ENCODE measurements around the gene SNCAIP. TPM values are rescaled to one million over a fixed set of nuclear protein-coding genes. Genes with fewer than 3 reads are reported as not detected.

The SNCAIP gene
- total and polyA plus RNA-seq, 4 donors, result 3.6 to 14.7 (median 9.0) TPM

DNA sequence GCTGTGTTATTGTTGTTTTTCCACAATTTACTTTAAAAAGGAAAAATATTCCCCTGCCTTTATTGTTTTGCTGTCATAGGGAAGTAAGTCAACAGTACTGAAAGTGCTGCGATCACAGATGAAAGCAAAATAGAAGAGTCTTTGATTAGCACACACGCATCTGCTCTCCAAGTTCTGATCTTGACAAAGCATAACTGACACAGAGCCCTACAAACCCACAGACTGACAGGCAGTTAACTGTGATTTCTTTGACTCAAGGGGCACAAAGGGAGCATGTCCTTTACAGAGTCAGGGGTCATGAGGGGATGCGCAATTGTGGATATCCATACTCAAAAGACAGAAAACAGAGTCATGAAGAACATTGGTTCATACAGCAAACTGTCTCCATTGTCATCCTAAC lies 123.7 kb downstream of the SNCAIP start:
- Histone ChIP-seq H3K27me3 (ENCODE audit: control insufficient read depth in 1 of 2, insufficient read depth in 2 of 2, low read length in 1 of 2) (no peaks in the 10 kb centered on the region), H3K4me1 (ENCODE audit: control insufficient read depth in 1 of 2, insufficient read depth in 2 of 2, low read length in 2 of 2) (peaks cover 3 to 12% of the 10 kb centered on the region in 2 donors), H3K4me3 (ENCODE audit: low read length in 2 of 2) (no peak overlapping the region), H3K9me3 (ENCODE audit: control insufficient read depth, low read length) (no peaks in the 10 kb centered on the region), H3K27ac (ENCODE audit: low read depth in 1 of 2, low read length in 2 of 2) (no peak overlapping the region), H3K36me3 (ENCODE audit: control insufficient read depth in 1 of 2, insufficient read depth in 2 of 2, low read length in 1 of 2) (no peaks in the 10 kb centered on the region)
- DNase-seq (no peak), ATAC-seq (ENCODE audit: low FRiP score) (no peak)
- intact Hi-C loops (cut with DNase I), result loop anchor here in 1 of 2 donors (5.0 kb wide), 1 partner anchor 62 kb away; no protein-coding TSS in a partner anchor
- 69 to 77% methylated on average over 3 of the region's 3 CpGs for WGBS, 2 donors

DNA sequence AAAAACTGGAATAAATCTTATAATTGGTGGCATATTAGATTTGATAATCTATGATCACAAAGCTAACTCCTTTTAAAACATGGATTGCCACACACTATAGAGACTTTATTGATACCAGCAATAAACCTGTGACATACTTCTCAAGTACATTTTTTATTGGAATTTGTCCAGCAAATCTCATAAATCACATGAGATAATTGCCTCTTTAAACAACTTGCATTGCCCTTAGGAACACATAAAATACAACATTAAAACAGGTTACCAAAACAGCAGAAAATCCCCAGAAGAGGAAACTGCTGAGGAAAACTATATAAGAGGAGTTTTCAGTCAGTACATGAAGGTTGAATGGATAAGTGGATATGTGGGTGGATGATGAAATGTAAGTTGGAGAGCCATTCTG lies 124.6 kb downstream of the SNCAIP start:
- ATAC-seq (ENCODE audit: low FRiP score), result no peak
- H3K4me1 ChIP-seq (ENCODE audit: control insufficient read depth in 1 of 2, insufficient read depth in 2 of 2, low read length in 2 of 2), result peaks cover 3 to 12% of the 10 kb centered on the region in 2 donors
- no peak overlapping the region for H3K27ac ChIP-seq (ENCODE audit: low read depth in 1 of 2, low read length in 2 of 2)
- H3K4me3 ChIP-seq (ENCODE audit: low read length in 2 of 2), result no peak overlapping the region
- DNase-seq, result no peak
- no peaks in the 10 kb centered on the region for H3K9me3 ChIP-seq (ENCODE audit: control insufficient read depth, low read length)
- intact Hi-C loops (cut with DNase I), result loop anchor here in 1 of 2 donors (5.0 kb wide), 1 partner anchor 61 kb away; no protein-coding TSS in a partner anchor
- no peaks in the 10 kb centered on the region for H3K36me3 ChIP-seq (ENCODE audit: control insufficient read depth in 1 of 2, insufficient read depth in 2 of 2, low read length in 1 of 2)
- no peaks in the 10 kb centered on the region for H3K27me3 ChIP-seq (ENCODE audit: control insufficient read depth in 1 of 2, insufficient read depth in 2 of 2, low read length in 1 of 2)

DNA sequence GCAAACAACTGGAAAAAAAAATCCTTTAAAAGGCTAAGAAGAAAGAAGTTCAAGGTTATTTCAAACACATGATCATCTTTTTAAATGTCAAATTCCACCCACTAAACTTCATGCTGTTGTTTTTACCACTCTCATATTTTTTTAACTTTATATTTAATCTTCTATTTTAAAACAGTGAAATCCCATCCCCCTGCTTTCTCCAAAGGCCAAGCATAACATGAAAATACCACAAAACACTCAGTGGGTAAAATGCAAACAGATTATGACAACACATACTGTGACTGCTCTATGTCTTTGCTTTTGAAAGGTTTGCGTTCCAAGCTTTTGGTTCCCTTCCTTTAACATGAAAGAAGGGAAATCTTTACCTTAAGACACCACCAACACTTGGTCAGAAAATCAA lies 127.6 kb downstream of the SNCAIP start:
- peaks cover 3 to 12% of the 10 kb centered on the region in 2 donors for H3K4me1 ChIP-seq (ENCODE audit: control insufficient read depth in 1 of 2, insufficient read depth in 2 of 2, low read length in 2 of 2)
- ATAC-seq (ENCODE audit: low FRiP score) (no peak), DNase-seq (no peak)
- H3K9me3 ChIP-seq (ENCODE audit: control insufficient read depth, low read length), result no peaks in the 10 kb centered on the region
- H3K27me3 ChIP-seq (ENCODE audit: control insufficient read depth in 1 of 2, insufficient read depth in 2 of 2, low read length in 1 of 2), result no peaks in the 10 kb centered on the region
- 8 to 13% methylated on average over 1 of the region's 1 CpG for WGBS, 2 donors
- peaks cover 0 to 2% of the 10 kb centered on the region in 2 donors for H3K36me3 ChIP-seq (ENCODE audit: control insufficient read depth in 1 of 2, insufficient read depth in 2 of 2, low read length in 1 of 2)
- intact Hi-C loops (cut with DNase I), result loop anchor here in 1 of 2 donors (5.0 kb wide), 1 partner anchor 58 kb away; no protein-coding TSS in a partner anchor
- peak overlapping the region in 1 of 2 donors; percentile 49 for H3K27ac ChIP-seq (ENCODE audit: low read depth in 1 of 2, low read length in 2 of 2)
- H3K4me3 ChIP-seq (ENCODE audit: low read length in 2 of 2), result no peak overlapping the region

DNA sequence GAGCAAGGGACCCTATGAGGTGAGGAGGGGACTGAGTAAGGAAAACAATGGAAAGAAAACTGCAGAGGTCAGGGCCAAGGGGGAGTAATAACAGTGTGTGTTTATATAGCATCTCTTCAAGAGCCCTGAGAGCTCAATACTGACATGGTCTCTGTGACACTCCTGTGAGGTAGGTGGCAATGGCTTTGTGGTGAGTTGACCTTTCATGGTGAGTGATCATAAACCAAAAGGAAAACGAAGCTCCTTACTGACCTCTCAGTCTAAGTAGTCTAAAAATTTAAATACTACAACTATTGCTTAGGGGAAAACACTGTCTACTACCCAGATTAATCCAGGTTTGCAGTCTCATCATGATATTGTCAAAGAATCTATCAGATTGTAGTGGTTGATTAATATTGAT lies 130.9 kb downstream of the SNCAIP start:
- Histone ChIP-seq H3K4me1 (ENCODE audit: control insufficient read depth in 1 of 2, insufficient read depth in 2 of 2, low read length in 2 of 2) (peaks cover 1 to 3% of the 10 kb centered on the region in 2 donors), H3K27me3 (ENCODE audit: control insufficient read depth in 1 of 2, insufficient read depth in 2 of 2, low read length in 1 of 2) (no peaks in the 10 kb centered on the region), H3K27ac (ENCODE audit: low read depth in 1 of 2, low read length in 2 of 2) (peak overlapping the region in 1 of 2 donors; percentile 37), H3K9me3 (ENCODE audit: control insufficient read depth, low read length) (no peaks in the 10 kb centered on the region), H3K36me3 (ENCODE audit: control insufficient read depth in 1 of 2, insufficient read depth in 2 of 2, low read length in 1 of 2) (peaks cover 2 to 6% of the 10 kb centered on the region in 2 donors), H3K4me3 (ENCODE audit: low read length in 2 of 2) (no peak overlapping the region)
- intact Hi-C loops (cut with DNase I), result no loop called here
- DNase-seq (no peak), ATAC-seq (ENCODE audit: low FRiP score) (no peak)
- WGBS, 2 donors, result 35 to 39% methylated on average over 1 of the region's 1 CpG

DNA sequence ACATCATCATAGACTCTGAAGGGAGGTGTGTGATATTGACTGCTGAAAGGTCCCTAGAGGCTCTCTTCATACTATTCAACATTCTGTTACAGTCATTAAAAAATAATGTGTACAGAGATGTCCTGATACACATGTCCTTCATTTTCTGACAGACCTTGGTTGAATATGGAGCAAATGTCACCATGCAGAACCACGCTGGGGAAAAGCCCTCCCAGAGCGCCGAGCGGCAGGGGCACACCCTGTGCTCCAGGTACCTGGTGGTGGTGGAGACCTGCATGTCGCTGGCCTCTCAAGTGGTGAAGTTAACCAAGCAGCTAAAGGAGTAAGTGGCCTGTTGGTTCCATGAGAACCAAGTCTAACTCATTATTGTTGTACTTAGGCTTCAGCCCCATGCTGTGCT lies 132.4 kb downstream of the SNCAIP start:
- Histone ChIP-seq H3K27me3 (ENCODE audit: control insufficient read depth in 1 of 2, insufficient read depth in 2 of 2, low read length in 1 of 2) (no peaks in the 10 kb centered on the region), H3K4me1 (ENCODE audit: control insufficient read depth in 1 of 2, insufficient read depth in 2 of 2, low read length in 2 of 2) (peaks cover 1 to 3% of the 10 kb centered on the region in 2 donors), H3K36me3 (ENCODE audit: control insufficient read depth in 1 of 2, insufficient read depth in 2 of 2, low read length in 1 of 2) (peaks cover 2 to 6% of the 10 kb centered on the region in 2 donors), H3K27ac (ENCODE audit: low read depth in 1 of 2, low read length in 2 of 2) (no peak overlapping the region), H3K4me3 (ENCODE audit: low read length in 2 of 2) (no peak overlapping the region), H3K9me3 (ENCODE audit: control insufficient read depth, low read length) (no peaks in the 10 kb centered on the region)
- 97 to 98% methylated on average over 5 of the region's 5 CpGs for WGBS, 2 donors
- ATAC-seq (ENCODE audit: low FRiP score), result no peak
- no peak for DNase-seq
- intact Hi-C loops (cut with DNase I), result no loop called here

DNA sequence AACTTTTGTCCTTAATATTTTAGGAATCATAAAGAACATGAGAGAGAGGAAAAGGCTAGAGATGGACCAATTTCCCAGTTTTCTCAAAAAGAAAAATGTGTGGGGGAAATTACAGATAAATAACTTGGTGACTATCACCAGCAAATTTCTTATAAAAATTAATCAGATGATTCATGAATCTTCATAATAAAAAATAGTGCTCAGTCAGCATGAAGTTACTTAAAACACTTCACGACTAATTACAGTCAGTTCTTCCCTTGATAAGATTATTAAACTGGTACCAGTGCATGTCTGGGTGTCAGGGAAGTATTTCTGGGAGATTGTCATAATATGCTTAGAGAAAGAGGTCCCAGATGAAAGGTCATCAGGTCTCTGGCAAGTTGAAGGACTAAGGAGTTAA lies 133.0 kb downstream of the SNCAIP start:
- H3K4me1 ChIP-seq (ENCODE audit: control insufficient read depth in 1 of 2, insufficient read depth in 2 of 2, low read length in 2 of 2), result peaks cover 0 to 3% of the 10 kb centered on the region in 2 donors
- no peaks in the 10 kb centered on the region for H3K27me3 ChIP-seq (ENCODE audit: control insufficient read depth in 1 of 2, insufficient read depth in 2 of 2, low read length in 1 of 2)
- H3K9me3 ChIP-seq (ENCODE audit: control insufficient read depth, low read length), result no peaks in the 10 kb centered on the region
- 91 to 97% methylated on average over 1 of the region's 1 CpG for WGBS, 2 donors
- DNase-seq (no peak), ATAC-seq (ENCODE audit: low FRiP score) (no peak)
- H3K27ac ChIP-seq (ENCODE audit: low read depth in 1 of 2, low read length in 2 of 2), result no peak overlapping the region
- H3K4me3 ChIP-seq (ENCODE audit: low read length in 2 of 2), result no peak overlapping the region
- H3K36me3 ChIP-seq (ENCODE audit: control insufficient read depth in 1 of 2, insufficient read depth in 2 of 2, low read length in 1 of 2), result peaks cover 2 to 6% of the 10 kb centered on the region in 2 donors
- intact Hi-C loops (cut with DNase I), result no loop called here

DNA sequence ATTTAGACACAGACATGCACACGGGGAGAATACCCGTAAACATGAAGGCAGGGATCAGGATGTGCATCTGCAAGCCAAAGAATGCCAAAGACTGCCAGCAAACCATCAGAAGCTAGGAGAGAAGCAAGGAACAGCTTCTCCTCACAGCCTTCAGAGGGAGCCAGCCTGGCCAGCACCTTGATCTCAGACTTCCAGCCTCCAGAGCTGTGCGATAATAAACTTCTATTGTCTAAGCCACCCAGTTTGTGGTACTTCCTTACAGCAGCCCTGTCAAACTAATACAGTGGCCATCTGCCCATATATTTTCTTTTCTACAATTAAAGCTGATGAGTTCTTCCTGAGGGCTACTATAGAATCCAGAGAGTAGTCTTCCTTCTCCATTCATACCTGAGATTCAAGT lies 135.0 kb downstream of the SNCAIP start:
- DNase-seq (no peak), ATAC-seq (ENCODE audit: low FRiP score) (no peak)
- Histone ChIP-seq H3K4me3 (ENCODE audit: low read length in 2 of 2) (no peak overlapping the region), H3K4me1 (ENCODE audit: control insufficient read depth in 1 of 2, insufficient read depth in 2 of 2, low read length in 2 of 2) (peaks cover 0 to 1% of the 10 kb centered on the region in 2 donors), H3K9me3 (ENCODE audit: control insufficient read depth, low read length) (no peaks in the 10 kb centered on the region), H3K27ac (ENCODE audit: low read depth in 1 of 2, low read length in 2 of 2) (no peak overlapping the region), H3K36me3 (ENCODE audit: control insufficient read depth in 1 of 2, insufficient read depth in 2 of 2, low read length in 1 of 2) (peaks cover 5 to 6% of the 10 kb centered on the region in 2 donors), H3K27me3 (ENCODE audit: control insufficient read depth in 1 of 2, insufficient read depth in 2 of 2, low read length in 1 of 2) (no peaks in the 10 kb centered on the region)
- intact Hi-C loops (cut with DNase I), result no loop called here
- 92% methylated on average over 3 of the region's 3 CpGs for WGBS, 2 donors

DNA sequence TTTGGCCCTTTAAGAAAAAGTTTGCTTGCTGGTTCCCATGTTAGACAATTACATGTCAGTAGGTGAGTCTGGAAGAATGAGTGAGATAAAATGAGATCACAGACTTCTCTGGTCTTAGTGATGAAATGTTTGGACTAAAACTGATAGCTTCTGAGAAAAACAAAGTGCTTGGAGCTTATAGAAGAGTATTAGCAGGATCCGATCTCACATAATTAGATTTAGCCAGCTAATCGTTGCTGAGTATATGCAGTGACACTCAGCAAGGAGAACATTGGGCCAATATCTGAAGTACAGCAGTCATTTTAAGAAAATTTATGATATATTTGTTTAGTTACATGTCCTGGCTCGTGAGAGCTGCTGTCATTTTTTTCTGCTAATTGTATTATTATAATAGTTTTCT lies 135.8 kb downstream of the SNCAIP start:
- 64 to 74% methylated on average over 3 of the region's 3 CpGs for WGBS, 2 donors
- H3K27ac ChIP-seq (ENCODE audit: low read depth in 1 of 2, low read length in 2 of 2), result no peak overlapping the region
- no peaks in the 10 kb centered on the region for H3K9me3 ChIP-seq (ENCODE audit: control insufficient read depth, low read length)
- DNase-seq (no peak), ATAC-seq (ENCODE audit: low FRiP score) (no peak)
- H3K36me3 ChIP-seq (ENCODE audit: control insufficient read depth in 1 of 2, insufficient read depth in 2 of 2, low read length in 1 of 2), result peaks cover 5 to 6% of the 10 kb centered on the region in 2 donors
- no peaks in the 10 kb centered on the region for H3K4me1 ChIP-seq (ENCODE audit: control insufficient read depth in 1 of 2, insufficient read depth in 2 of 2, low read length in 2 of 2)
- H3K4me3 ChIP-seq (ENCODE audit: low read length in 2 of 2), result no peak overlapping the region
- intact Hi-C loops (cut with DNase I), result no loop called here
- H3K27me3 ChIP-seq (ENCODE audit: control insufficient read depth in 1 of 2, insufficient read depth in 2 of 2, low read length in 1 of 2), result no peaks in the 10 kb centered on the region

DNA sequence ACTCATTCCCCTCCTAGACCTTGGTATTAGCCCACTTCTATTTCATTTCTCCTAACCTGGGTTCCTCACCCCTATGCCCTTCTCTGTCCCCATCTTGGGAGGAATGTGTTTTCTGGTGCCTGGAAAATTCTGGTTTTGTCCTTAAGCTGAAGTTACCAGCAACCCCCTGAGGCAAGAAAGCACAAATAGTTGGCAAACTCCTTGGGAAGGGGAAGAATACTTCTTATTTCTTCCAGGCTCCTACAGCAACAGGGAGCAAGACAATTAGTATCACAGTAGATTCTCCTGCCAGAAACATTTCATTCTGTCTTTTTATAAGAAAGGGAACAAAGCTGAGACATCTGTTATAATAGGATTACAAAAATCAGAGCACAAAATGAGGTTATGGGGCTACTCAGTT lies 142.5 kb downstream of the SNCAIP start:
- Histone ChIP-seq H3K36me3 (ENCODE audit: control insufficient read depth in 1 of 2, insufficient read depth in 2 of 2, low read length in 1 of 2) (peaks cover 0 to 3% of the 10 kb centered on the region in 2 donors), H3K27ac (ENCODE audit: low read depth in 1 of 2, low read length in 2 of 2) (no peak overlapping the region), H3K4me3 (ENCODE audit: low read length in 2 of 2) (no peak overlapping the region), H3K27me3 (ENCODE audit: control insufficient read depth in 1 of 2, insufficient read depth in 2 of 2, low read length in 1 of 2) (no peaks in the 10 kb centered on the region), H3K9me3 (ENCODE audit: control insufficient read depth, low read length) (no peaks in the 10 kb centered on the region), H3K4me1 (ENCODE audit: control insufficient read depth in 1 of 2, insufficient read depth in 2 of 2, low read length in 2 of 2) (peaks cover 2% of the 10 kb centered on the region in 2 donors)
- DNase-seq (no peak), ATAC-seq (ENCODE audit: low FRiP score) (no peak)
- intact Hi-C loops (cut with DNase I), result no loop called here

Data from aorta (tissue), 5 donors.